Ishikawa (cell line): ENCODE results near the gene ZBED4.
A peak's percentile ranks its signal among the peaks of the same experiment; 100 is the strongest.

Source experiments
- CEBPB ChIP-seq: IDR thresholded peaks from 2 replicates; pipeline ENCODE4 v1.6.1; 2012
- CREB1 ChIP-seq: IDR thresholded peaks from 2 replicates; pipeline ENCODE4 v1.6.1; 2012; ENCODE audit warnings: low read depth
- EGR1 ChIP-seq: IDR thresholded peaks from 2 replicates; pipeline ENCODE4 v1.6.1; 2012
- EP300 ChIP-seq: IDR thresholded peaks from 2 replicates; pipeline ENCODE4 v1.6.1; 2012; ENCODE audit warnings: borderline replicate concordance
- FOXM1 ChIP-seq: IDR thresholded peaks from 2 replicates; pipeline ENCODE4 v1.6.1; 2012; ENCODE audit warnings: low read depth, borderline replicate concordance
- NFIC ChIP-seq: IDR thresholded peaks from 2 replicates; pipeline ENCODE4 v1.6.1; 2012
- RAD21 ChIP-seq: IDR thresholded peaks from 2 replicates; pipeline ENCODE4 v1.6.1; 2012; ENCODE audit warnings: low read depth
- TAF1 ChIP-seq: IDR thresholded peaks from 2 replicates; pipeline ENCODE4 v1.6.1; 2012; ENCODE audit warnings: low read depth, mild to moderate bottlenecking
- TCF12 ChIP-seq: IDR thresholded peaks from 2 replicates; pipeline ENCODE4 v1.6.1; 2012; ENCODE audit warnings: low read depth
- TEAD4 ChIP-seq: IDR thresholded peaks from 2 replicates; pipeline ENCODE4 v1.6.1; 2012
- YY1 ChIP-seq: IDR thresholded peaks from 2 replicates; pipeline ENCODE4 v1.6.1; 2012; ENCODE audit warnings: low read depth
- ZBTB7A ChIP-seq: IDR thresholded peaks from 2 replicates; pipeline ENCODE4 v1.6.1; 2012; ENCODE audit warnings: low read depth
- TF ChIP-seq, protein P1 (sequence below): IDR thresholded peaks from 2 replicates; pipeline ENCODE4 v1.6.1; 2012
- TF ChIP-seq, protein P2 (sequence below): IDR thresholded peaks from 2 replicates; pipeline ENCODE4 v1.6.1; 2012
- TF ChIP-seq, protein P3 (sequence below): IDR thresholded peaks from 2 replicates; pipeline ENCODE4 v1.6.1; 2012; ENCODE audit warnings: low read depth, mild to moderate bottlenecking

The ZBED4 gene

DNA sequence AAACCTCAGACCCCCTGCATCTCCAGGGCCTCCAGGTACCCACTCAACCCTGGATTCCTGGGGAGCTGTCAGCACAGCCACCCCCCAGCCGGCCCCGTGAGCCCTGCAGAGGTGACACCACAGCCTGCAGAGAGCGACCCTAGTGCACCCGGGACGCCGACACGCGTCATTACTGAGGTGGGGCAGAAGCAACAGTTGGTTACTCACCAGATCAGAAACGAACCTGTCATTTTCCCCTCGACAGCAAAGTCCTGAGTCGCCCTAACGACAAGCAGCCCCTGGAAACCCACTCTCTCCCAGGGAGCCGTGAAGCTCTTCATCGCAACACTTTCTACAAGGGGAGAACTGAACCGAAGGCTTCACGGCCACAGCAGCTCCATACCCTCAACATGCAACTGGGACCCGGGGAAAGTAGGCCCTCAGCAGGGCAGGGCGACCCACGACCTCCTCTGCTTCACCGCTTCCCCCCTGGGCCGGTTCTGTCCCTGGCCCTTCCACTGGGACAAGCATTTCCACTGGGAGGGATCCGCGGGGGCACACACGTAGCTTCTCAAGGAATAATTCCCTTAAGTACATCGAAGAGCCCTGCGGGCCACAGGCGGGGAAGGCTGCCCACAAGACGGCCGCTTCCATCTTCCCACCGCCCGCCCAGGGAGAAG is 27.6 kb upstream of the ZBED4 start:
- TF ChIP-seq CEBPB (no peak), EGR1 (no peak), TEAD4 (no peak), YY1 (no peak), EP300 (no peak), TAF1 (no peak), NFIC (no peak), TCF12 (no peak), RAD21 (no peak), FOXM1 (no peak)
- TF ChIP-seq, protein P1, sequence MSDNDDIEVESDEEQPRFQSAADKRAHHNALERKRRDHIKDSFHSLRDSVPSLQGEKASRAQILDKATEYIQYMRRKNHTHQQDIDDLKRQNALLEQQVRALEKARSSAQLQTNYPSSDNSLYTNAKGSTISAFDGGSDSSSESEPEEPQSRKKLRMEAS: no peak
- TF ChIP-seq, protein P2, sequence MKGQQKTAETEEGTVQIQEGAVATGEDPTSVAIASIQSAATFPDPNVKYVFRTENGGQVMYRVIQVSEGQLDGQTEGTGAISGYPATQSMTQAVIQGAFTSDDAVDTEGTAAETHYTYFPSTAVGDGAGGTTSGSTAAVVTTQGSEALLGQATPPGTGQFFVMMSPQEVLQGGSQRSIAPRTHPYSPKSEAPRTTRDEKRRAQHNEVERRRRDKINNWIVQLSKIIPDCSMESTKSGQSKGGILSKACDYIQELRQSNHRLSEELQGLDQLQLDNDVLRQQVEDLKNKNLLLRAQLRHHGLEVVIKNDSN: no peak
- TF ChIP-seq, protein P3, sequence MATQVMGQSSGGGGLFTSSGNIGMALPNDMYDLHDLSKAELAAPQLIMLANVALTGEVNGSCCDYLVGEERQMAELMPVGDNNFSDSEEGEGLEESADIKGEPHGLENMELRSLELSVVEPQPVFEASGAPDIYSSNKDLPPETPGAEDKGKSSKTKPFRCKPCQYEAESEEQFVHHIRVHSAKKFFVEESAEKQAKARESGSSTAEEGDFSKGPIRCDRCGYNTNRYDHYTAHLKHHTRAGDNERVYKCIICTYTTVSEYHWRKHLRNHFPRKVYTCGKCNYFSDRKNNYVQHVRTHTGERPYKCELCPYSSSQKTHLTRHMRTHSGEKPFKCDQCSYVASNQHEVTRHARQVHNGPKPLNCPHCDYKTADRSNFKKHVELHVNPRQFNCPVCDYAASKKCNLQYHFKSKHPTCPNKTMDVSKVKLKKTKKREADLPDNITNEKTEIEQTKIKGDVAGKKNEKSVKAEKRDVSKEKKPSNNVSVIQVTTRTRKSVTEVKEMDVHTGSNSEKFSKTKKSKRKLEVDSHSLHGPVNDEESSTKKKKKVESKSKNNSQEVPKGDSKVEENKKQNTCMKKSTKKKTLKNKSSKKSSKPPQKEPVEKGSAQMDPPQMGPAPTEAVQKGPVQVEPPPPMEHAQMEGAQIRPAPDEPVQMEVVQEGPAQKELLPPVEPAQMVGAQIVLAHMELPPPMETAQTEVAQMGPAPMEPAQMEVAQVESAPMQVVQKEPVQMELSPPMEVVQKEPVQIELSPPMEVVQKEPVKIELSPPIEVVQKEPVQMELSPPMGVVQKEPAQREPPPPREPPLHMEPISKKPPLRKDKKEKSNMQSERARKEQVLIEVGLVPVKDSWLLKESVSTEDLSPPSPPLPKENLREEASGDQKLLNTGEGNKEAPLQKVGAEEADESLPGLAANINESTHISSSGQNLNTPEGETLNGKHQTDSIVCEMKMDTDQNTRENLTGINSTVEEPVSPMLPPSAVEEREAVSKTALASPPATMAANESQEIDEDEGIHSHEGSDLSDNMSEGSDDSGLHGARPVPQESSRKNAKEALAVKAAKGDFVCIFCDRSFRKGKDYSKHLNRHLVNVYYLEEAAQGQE: no peak

DNA sequence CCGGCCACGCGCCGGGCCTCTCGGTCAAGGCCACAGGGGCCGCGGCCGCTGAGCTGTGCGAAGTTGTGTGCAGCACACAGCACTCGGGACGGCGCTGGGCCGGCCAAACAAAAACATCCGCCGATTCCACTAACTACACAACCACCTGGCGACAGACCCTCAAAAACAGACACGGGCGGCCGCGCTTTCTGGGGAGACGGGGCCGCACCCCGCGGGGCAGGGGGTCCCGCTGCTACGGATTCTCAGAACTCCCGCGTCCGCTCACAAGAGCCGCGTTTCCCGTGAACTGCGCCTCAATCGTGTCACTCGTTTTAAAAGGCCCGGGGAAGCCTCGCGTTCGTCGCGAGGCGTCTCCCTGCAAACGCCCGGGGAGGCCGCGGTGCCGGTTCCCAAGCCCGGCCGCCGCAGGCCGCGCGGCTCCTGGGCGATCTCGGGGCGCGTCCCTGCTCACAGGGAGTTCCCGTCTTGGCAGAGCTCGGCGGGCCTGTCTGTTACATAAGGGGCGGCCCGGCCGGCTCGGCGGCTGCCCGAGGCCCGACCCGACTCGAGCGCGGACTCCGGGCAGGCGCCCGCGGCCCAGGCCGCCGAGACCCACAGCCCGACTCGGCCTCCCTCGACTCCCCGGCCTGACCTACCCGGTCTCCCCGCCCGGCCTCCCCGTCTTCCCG is 26.9 kb upstream of the ZBED4 start:
- TF ChIP-seq CREB1 (no peak), EGR1 (no peak), RAD21 (no peak), CEBPB (no peak), TAF1 (0 out of 2 replicates have a peak, but pooled peaks have one; percentile 8), ZBTB7A (no peak), EP300 (no peak), NFIC (no peak), TCF12 (no peak), FOXM1 (no peak), YY1 (0 out of 2 replicates have a peak, but pooled peaks have one; percentile 4), TEAD4 (no peak)
- TF ChIP-seq, protein P1: peak; percentile 20

DNA sequence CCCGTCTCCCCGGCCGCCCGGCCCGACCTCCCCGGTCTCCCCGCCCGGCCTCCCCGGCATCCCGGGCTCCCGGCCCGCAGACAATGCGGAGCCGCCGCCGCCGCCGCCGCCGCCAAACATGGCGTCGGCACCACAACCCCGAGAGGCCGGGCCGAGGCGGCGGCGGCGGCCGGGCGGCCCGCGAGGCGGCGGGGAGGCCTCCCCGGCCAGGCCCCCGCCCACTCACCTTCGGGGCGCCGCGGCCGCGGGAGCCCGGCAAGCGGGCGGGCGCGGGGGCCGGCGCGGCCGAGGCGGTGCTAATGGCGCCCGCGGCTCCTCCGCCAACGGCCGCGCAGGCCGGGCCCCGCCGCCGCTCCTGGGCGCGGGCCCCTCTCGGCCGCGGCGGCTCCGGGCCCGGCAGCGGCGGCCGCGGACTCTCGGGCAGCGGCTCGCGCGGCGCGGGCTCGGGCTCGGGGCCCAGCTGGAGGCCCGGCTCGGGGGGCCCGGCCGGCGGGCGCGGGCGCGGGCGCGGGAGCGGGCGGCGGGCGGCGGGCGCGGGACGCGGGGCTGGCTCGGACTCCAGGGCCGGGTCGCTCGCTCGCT is 26.3 kb upstream of the ZBED4 start:
- TF ChIP-seq CREB1: no peak
- no peak for TF ChIP-seq RAD21
- TF ChIP-seq EGR1: no peak
- TF ChIP-seq, protein P3: no peak
- no peak for TF ChIP-seq TEAD4
- peak; percentile 30; the same call in 1 of the 2 replicates for TF ChIP-seq YY1
- TF ChIP-seq TAF1: peak; percentile 2; the same call in 1 of the 2 replicates
- TF ChIP-seq, protein P2: no peak
- TF ChIP-seq FOXM1: no peak

DNA sequence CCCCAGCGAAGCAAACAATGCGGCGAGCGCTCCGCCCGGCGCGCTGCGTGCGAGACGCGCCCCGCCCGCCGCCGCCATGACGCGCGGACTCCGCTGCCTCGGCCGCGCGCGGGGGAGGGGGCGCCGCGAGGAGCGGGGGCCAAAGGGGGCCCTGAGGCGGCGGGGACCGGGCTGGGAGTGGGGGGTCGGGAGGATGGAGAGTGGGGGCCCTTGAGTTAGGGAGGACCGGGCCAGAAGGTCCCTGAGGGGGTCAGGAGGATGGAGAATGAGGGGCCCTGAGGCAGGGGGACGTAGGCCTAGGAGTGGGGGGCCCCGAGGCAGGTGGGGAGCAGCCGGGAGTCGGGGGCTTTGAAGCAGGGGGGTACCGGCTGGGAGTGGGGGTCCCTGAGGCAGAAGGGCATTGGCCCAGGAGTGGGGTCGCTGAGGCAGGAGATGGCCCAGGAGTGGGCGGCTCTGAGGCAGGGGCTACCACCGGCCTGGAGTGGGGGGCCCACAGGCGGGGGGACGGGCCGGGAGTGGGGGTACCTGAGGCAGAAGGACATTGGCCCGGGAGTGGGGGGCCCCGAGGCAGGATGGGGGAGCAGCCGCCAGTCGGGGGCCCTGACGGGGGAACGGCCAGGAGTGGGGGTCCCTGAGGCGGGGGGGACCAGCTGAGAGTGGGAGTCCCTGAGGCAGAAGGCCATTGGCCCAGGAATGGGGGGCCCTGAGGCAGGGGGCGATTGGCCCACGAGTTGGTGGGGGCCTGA is 25.6 kb upstream of the ZBED4 start, which contains the start of gene BRD1:
Gene BRD1 (minus strand): TSS at position 21 of the 746 bp plus-strand sequence. CDS start 3,556 bp downstream, outside the sequence.
- TF ChIP-seq CEBPB: no peak
- TF ChIP-seq, protein P3: no peak
- no peak for TF ChIP-seq FOXM1
- TF ChIP-seq, protein P2: no peak
- no peak; the same call in 1 of the 2 replicates for TF ChIP-seq ZBTB7A
- no peak for TF ChIP-seq CREB1
- TF ChIP-seq, protein P1: peak; percentile 44; the same call in 1 of the 2 replicates
- TF ChIP-seq TCF12: no peak
- no peak for TF ChIP-seq EP300
- no peak for TF ChIP-seq NFIC
- TF ChIP-seq TEAD4: no peak
- TF ChIP-seq EGR1: no peak
- peak; percentile 72 for TF ChIP-seq YY1
- TF ChIP-seq RAD21: no peak
- peak; percentile 43; the same call in 1 of the 2 replicates for TF ChIP-seq TAF1
